Skeletal muscle tissue (tissue), 4 donors: ENCODE data around the gene ITGB3BP. TPM values are rescaled to one million over a fixed set of nuclear protein-coding genes. Genes with fewer than 3 reads are reported as not detected.

ENCODE experiments used
- H3K27ac ChIP-seq: one replicate; pipeline ENCODE4 v1.7.0; 2013; ENCODE audit warnings: mild to moderate bottlenecking, low read depth, low read length, inconsistent platforms
- H3K27me3 ChIP-seq, 3 donors: one replicate each; pipeline ENCODE4 v1.7.0; 2013; ENCODE audit warnings: low read length in 3 of 3; ENCODE audit not compliant: control insufficient read depth in 3 of 3, insufficient read depth in 3 of 3
- H3K36me3 ChIP-seq, 3 donors: one replicate each; pipeline ENCODE4 v1.7.0; 2013; ENCODE audit warnings: low read length in 3 of 3; ENCODE audit not compliant: control insufficient read depth in 3 of 3, insufficient read depth in 3 of 3
- H3K4me1 ChIP-seq, 3 donors: one replicate each; pipeline ENCODE4 v1.7.0; 2013; ENCODE audit warnings: low read length in 3 of 3, mild to moderate bottlenecking in 3 of 3; ENCODE audit not compliant: control insufficient read depth in 3 of 3, insufficient read depth in 3 of 3
- H3K4me3 ChIP-seq, 3 donors: one replicate each; pipeline ENCODE4 v1.7.0; 2013; ENCODE audit warnings: low read length in 3 of 3
- H3K9ac ChIP-seq, 3 donors: one replicate each; pipeline ENCODE4 v1.7.0; 2013; ENCODE audit warnings: low read length in 3 of 3, mild to moderate bottlenecking in 3 of 3, moderate library complexity in 2 of 3, low read depth in 1 of 3
- H3K9me3 ChIP-seq, 3 donors: one replicate each; pipeline ENCODE4 v1.7.0; 2013; ENCODE audit warnings: low read length in 3 of 3; ENCODE audit not compliant: control insufficient read depth in 3 of 3
- total RNA-seq: library from RNA; depleted of rRNA; stranded (reverse); fragments of >200 nt; gene quantifications from one replicate; pipeline ENCODE4 v1.2.3, GENCODE V29; 2014
- donor health status: Osteomylitis.

Gene ITGB3BP
- total RNA-seq, 1 donor from 2014 or later, result 14.1 TPM

DNA sequence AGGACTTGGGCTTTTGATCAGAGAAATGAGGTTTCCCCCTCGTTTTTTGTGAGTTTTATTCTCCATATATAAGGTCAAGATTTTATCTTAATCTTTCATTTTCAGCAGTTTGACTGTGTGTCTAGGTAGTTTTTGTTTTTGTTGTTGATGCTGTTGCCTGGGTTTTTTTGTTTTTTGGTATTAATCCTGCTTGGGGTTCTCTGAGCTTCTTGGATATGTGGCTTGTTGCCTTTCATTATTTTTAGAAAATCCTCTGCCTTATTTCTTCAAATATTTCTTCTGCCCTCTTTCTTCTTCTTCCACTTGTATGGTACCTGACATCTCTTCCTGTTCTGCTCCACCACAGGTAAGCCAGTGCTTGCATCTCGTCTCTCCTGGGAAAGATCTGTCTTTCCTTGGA, 25.3 kb upstream of the ITGB3BP start:
- Histone ChIP-seq H3K9me3 (no peaks in the 10 kb centered on the region), H3K27ac (peak overlapping the region; percentile 87), H3K4me3 (no peak overlapping the region), H3K36me3 (no peaks in the 10 kb centered on the region), H3K9ac (peak overlapping the region in 1 of 3 donors; percentile 34), H3K4me1 (peaks cover 3 to 5% (median 4%) of the 10 kb centered on the region in 3 donors), H3K27me3 (no peaks in the 10 kb centered on the region)

DNA sequence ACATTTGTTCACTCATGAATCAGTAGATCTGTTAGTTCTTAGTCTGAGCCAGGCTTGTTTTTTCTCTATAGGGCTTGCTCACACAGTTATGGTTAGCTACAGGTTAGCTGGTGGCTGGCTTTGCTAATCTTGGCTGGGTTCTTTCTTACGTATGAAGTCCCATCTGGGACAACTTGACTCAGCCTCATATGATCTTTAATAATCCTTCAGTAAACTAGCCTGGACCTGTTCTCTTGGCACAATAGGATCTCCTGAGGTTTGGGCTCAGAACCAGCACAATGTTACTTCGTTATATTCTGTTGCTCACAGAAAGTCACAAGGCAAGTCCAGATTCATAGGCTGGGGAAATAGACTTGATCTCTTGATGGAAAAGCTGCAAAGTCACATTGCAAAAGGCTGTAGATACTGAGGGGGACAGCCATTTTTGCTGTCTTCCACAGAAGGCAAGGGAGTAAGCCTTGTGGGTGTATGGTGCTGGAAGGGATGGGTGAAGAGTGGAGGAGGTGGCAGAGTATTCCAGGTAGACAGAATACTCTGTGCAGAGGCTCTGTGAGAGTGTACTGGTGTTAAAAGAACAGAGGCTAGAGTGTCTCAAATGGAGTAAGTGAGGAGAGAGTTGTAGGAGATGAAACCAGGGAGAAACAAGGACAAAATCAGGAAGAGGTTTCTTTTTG, 24.7 kb upstream of the ITGB3BP start:
- H3K4me1 ChIP-seq, result peaks cover 3 to 5% (median 4%) of the 10 kb centered on the region in 3 donors
- H3K27ac ChIP-seq, result peak overlapping the region; percentile 87
- peak overlapping the region in 1 of 3 donors; percentile 34 for H3K9ac ChIP-seq
- peaks cover 0 to 2% (median 0%) of the 10 kb centered on the region in 3 donors for H3K9me3 ChIP-seq
- H3K27me3 ChIP-seq, result no peaks in the 10 kb centered on the region
- no peak overlapping the region for H3K4me3 ChIP-seq
- H3K36me3 ChIP-seq, result no peaks in the 10 kb centered on the region

DNA sequence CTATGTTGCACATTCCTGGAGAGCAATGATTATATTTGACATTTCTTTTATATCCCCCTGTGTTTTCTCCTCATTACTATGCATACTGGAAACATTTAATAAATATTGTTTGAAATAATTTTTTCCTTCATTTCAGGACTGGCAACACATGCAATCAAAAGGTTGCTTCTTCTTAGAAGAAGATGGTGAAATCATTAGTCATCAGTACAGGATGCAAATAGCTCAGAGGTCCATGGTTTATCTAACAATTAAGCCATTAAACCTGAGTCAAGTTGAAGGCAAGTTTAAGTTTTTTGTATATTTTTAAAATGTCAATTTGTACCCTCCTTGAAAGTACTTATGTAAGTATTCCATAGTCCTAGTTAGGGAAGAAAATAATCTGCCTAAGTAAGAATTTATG, 22.8 kb upstream of the ITGB3BP start:
- H3K4me1 ChIP-seq, result peaks cover 3 to 5% (median 4%) of the 10 kb centered on the region in 3 donors
- H3K9ac ChIP-seq, result no peak overlapping the region
- H3K27ac ChIP-seq, result no peak overlapping the region
- H3K4me3 ChIP-seq, result no peak overlapping the region
- no peaks in the 10 kb centered on the region for H3K27me3 ChIP-seq
- H3K9me3 ChIP-seq, result peaks cover 0 to 2% (median 0%) of the 10 kb centered on the region in 3 donors
- H3K36me3 ChIP-seq, result no peaks in the 10 kb centered on the region

DNA sequence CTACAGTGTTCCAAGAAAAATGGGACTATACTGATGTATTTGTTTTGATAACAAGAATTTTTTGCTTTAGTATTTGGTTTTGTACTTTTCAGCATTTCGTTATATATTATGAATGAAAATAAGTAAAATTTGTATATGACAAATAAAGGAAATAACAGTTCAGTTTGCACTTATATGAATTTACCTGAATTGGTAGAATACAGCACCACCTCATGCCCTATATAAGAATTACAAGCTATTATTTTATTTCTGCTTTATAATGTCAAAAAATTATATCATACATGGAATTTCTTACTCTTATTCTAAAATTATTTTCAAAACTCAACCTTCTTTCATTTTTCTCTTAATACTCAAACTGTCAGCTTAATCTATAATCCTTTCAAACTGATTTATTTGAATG, 14.9 kb upstream of the ITGB3BP start:
- no peaks in the 10 kb centered on the region for H3K27me3 ChIP-seq
- H3K9ac ChIP-seq, result no peak overlapping the region
- peaks cover 0 to 4% (median 3%) of the 10 kb centered on the region in 3 donors for H3K36me3 ChIP-seq
- no peak overlapping the region for H3K4me3 ChIP-seq
- no peak overlapping the region for H3K27ac ChIP-seq
- peaks cover 0 to under 1% (median 0%) of the 10 kb centered on the region in 3 donors for H3K9me3 ChIP-seq
- no peaks in the 10 kb centered on the region for H3K4me1 ChIP-seq

DNA sequence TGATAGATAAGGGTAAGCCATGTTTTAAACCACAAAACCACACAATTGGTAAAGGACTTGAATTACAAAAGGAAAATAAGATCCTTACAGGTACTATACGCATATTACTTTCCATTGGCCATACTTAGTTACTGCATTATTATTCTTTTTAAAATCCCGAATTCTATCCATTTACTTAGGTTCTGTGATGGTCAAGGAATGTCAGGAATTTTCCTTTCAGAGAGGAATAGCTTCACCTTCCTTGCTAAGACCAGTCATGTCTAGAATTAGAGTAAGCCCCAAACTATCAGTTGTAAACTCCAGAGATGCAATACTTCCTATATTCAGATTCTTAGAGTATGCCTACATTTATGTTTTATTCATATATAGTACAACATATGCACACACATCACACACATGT, 14.0 kb upstream of the ITGB3BP start:
- H3K4me3 ChIP-seq, result no peak overlapping the region
- peaks cover 0 to 7% (median 3%) of the 10 kb centered on the region in 3 donors for H3K36me3 ChIP-seq
- H3K4me1 ChIP-seq, result no peaks in the 10 kb centered on the region
- H3K27me3 ChIP-seq, result no peaks in the 10 kb centered on the region
- no peaks in the 10 kb centered on the region for H3K9me3 ChIP-seq
- no peak overlapping the region for H3K9ac ChIP-seq
- H3K27ac ChIP-seq, result no peak overlapping the region

DNA sequence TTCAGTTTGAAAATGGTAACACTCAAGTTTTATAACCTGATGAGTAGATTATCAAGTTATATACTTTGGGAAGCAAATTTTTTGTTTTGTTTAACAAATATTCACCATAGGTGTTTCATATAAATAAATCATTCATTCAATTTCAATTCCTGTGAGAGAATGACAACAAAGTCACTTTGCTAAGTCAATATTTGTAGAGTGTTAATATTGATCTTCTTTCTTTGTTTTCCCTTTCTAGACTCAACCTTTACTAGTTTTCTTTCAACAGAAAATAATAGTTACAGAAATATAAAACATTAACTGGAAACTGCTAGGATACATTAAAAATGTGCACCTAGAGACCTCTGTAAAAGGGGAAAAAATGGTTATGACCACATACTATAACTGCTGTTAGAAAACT, 11.4 kb upstream of the ITGB3BP start:
- Histone ChIP-seq H3K27ac (no peak overlapping the region), H3K36me3 (peaks cover 0 to 7% (median 3%) of the 10 kb centered on the region in 3 donors), H3K9ac (no peak overlapping the region), H3K4me3 (no peak overlapping the region), H3K9me3 (no peaks in the 10 kb centered on the region), H3K4me1 (no peaks in the 10 kb centered on the region), H3K27me3 (no peaks in the 10 kb centered on the region)

DNA sequence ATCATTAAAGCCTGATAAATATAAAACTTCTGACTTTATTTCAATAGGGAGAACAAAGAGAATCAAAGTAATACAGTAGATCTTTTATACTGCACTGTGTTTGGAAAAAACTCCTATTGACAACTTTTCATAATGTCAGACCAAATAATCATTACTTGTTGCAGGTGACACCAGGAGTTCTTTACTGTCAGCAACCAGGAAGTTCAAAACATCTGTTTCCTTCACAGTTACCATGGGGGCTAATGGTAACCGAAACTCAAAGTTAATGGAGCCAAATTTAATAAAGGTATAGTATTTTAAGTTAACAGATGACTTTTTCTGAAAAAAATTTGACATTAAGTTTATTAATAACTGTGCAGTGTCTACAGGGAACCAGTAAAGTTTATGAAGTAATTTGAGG, 10.9 kb upstream of the ITGB3BP start:
- H3K4me1 ChIP-seq, result no peaks in the 10 kb centered on the region
- H3K27ac ChIP-seq, result no peak overlapping the region
- no peak overlapping the region for H3K9ac ChIP-seq
- H3K27me3 ChIP-seq, result no peaks in the 10 kb centered on the region
- H3K4me3 ChIP-seq, result no peak overlapping the region
- H3K36me3 ChIP-seq, result peaks cover 0 to 7% (median 3%) of the 10 kb centered on the region in 3 donors
- H3K9me3 ChIP-seq, result no peaks in the 10 kb centered on the region

DNA sequence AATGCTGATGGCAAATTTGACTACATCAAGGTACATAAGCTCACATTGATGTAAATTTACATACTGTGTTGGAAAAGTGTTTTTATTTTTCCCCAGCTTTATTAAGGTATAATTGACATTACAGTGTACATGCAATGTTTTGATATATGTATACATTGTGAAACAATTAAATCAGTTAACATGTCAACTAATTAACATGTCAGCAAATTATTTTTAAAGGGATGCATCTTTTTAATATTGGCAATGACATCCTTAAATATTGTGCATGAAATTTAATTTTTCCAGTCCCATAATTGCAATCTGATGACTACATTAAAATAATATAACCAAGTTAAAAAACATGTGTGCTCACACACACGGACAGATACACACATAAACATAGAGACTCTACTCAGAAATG, 9.7 kb upstream of the ITGB3BP start:
- Histone ChIP-seq H3K4me3 (no peak overlapping the region), H3K9me3 (no peaks in the 10 kb centered on the region), H3K27me3 (no peaks in the 10 kb centered on the region), H3K9ac (no peak overlapping the region), H3K36me3 (peaks cover 0 to 8% (median 7%) of the 10 kb centered on the region in 3 donors), H3K4me1 (no peaks in the 10 kb centered on the region), H3K27ac (no peak overlapping the region)

DNA sequence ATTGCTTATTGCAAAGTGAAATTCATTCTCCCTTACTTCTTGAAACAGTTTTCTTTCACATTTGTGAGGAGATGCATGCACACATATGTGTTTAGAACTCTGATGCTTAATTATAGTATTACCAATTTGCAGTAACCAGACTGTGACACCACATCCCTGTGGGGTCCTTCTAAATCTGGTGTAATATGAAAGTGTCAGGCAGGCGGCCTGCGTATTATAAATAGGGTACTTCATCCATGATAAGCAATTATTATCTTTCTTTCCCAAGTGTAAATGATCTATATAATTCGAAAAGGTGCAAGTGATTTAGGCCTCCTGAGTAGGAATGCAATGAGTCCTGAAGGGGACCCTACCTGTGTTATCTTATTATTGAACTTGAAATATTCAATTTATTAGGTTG, 1.2 kb upstream of the ITGB3BP start:
- Histone ChIP-seq H3K27ac (peak overlapping the region; percentile 89), H3K4me3 (peak overlapping the region; percentile 92 to 100 (median 96)), H3K9me3 (no peaks in the 10 kb centered on the region), H3K27me3 (no peaks in the 10 kb centered on the region), H3K36me3 (peaks cover 0 to 11% (median 0%) of the 10 kb centered on the region in 3 donors), H3K9ac (peak overlapping the region; percentile 84 to 95 (median 90)), H3K4me1 (peaks cover 5 to 18% (median 18%) of the 10 kb centered on the region in 3 donors)

DNA sequence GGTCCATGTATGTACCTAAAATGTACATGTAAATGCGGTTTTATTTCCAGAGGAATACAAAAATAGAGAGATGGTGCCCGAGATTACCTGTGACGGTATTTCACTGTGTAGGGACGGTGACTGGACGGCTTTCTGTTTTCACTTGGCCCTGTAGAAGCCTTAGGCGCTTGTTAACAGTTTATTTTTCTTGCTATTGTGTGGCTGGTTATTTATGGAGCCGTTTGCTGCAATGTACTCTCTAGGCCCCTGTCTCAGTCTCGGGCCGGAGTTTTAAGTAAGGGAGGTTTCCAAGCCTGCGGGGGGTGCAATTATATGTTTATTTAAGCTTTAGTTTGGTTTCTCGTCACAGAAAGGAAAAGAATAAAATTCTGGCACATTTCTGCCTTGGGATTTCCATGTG, 713 bp upstream of the ITGB3BP start:
- peaks cover 5 to 18% (median 18%) of the 10 kb centered on the region in 3 donors for H3K4me1 ChIP-seq
- no peaks in the 10 kb centered on the region for H3K27me3 ChIP-seq
- peak overlapping the region; percentile 84 to 95 (median 90) for H3K9ac ChIP-seq
- H3K36me3 ChIP-seq, result peaks cover 0 to 11% (median 0%) of the 10 kb centered on the region in 3 donors
- peak overlapping the region; percentile 89 for H3K27ac ChIP-seq
- peak overlapping the region; percentile 92 to 100 (median 96) for H3K4me3 ChIP-seq
- H3K9me3 ChIP-seq, result no peaks in the 10 kb centered on the region
